Hematopoietic multipotent progenitor cell treated with erythropoietin and hydrocortisone succinate and interleukin-3 and kit ligand, for 6 days (in vitro differentiated cells): ENCODE results near the gene ZNF609.
"Not testable (repeated sequence)": the region's sequence is repeated elsewhere in the genome, so short reads cannot be mapped to it uniquely, and the experiment has no call there.

Experiments used
- DNase-seq: peaks from one replicate; pipeline ENCODE4 v3.0.0-alpha.2; 2015

The ZNF609 gene

GRCh38 chr15:64589435-64590084 is 129.2 kb downstream of the ZNF609 start:
- DNase-seq, result no peak

GRCh38 chr15:64592845-64593244 is 132.5 kb downstream of the ZNF609 start:
- DNase-seq, result not testable (repeated sequence)

GRCh38 chr15:64596701-64597476 is 136.5 kb downstream of the ZNF609 start:
- peak; percentile 26 for DNase-seq

- peak; percentile 79 for DNase-seq
Observed at GRCh38 chr15:64597477-64597822, 137.1 kb downstream of the ZNF609 start.

GRCh38 chr15:64599226-64599625 is 138.8 kb downstream of the ZNF609 start:
- DNase-seq, result no peak

- DNase-seq, result no peak
Observed at GRCh38 chr15:64599716-64600115, 139.3 kb downstream of the ZNF609 start.

- no peak for DNase-seq
Observed at GRCh38 chr15:64600794-64601193, 140.4 kb downstream of the ZNF609 start.

- DNase-seq, result no peak
Observed at GRCh38 chr15:64604319-64604718, 143.9 kb downstream of the ZNF609 start.

GRCh38 chr15:64607416-64607815 is 147.0 kb downstream of the ZNF609 start:
- not testable (repeated sequence) for DNase-seq

GRCh38 chr15:64610257-64610919 is 150.0 kb downstream of the ZNF609 start:
- DNase-seq, result no peak

- no peak for DNase-seq
Observed at GRCh38 chr15:64611085-64611725, 150.8 kb downstream of the ZNF609 start.

- DNase-seq, result no peak
Observed at GRCh38 chr15:64614519-64614918, 154.1 kb downstream of the ZNF609 start.

GRCh38 chr15:64617727-64618126 is 157.3 kb downstream of the ZNF609 start:
- no peak for DNase-seq

- no peak for DNase-seq
Observed at GRCh38 chr15:64618138-64618537, 157.8 kb downstream of the ZNF609 start.

GRCh38 chr15:64618540-64618939 is 158.2 kb downstream of the ZNF609 start:
- DNase-seq, result no peak

- no peak for DNase-seq
Observed at GRCh38 chr15:64619880-64620839, 159.8 kb downstream of the ZNF609 start.

GRCh38 chr15:64621056-64621455 is 160.7 kb downstream of the ZNF609 start:
- DNase-seq, result no peak

- DNase-seq, result peak; percentile 64
Observed at GRCh38 chr15:64622410-64623260, 162.3 kb downstream of the ZNF609 start.

- no peak for DNase-seq
Observed at GRCh38 chr15:64623347-64623996, 163.1 kb downstream of the ZNF609 start.

GRCh38 chr15:64624242-64624641 is 163.9 kb downstream of the ZNF609 start:
- no peak for DNase-seq

GRCh38 chr15:64629063-64629462 is 168.7 kb downstream of the ZNF609 start:
- no peak for DNase-seq
